GM18505 (cell line): ENCODE results near the gene NDUFA7.
"Not testable (repeated sequence)": the region's sequence is repeated elsewhere in the genome, so short reads cannot be mapped to it uniquely, and the experiment has no call there.

Experiments used
- ATAC-seq: cut with Tn5 transposase; IDR thresholded peaks from one replicate; pipeline ENCODE4 v1.9.1; 2021; ENCODE audit not compliant: unreplicated experiment
- POLR2A ChIP-seq: IDR thresholded peaks from 4 replicates; pipeline ENCODE4 v1.6.1; 2011; ENCODE audit warnings: borderline replicate concordance; ENCODE audit not compliant: insufficient read depth, insufficient read length; ENCODE audit errors: extremely low read depth

NDUFA7 gene

GRCh38 chr19:8355631-8356402, 34.6 kb upstream of the NDUFA7 start:
- no peak for ATAC-seq

GRCh38 chr19:8352845-8353244, 31.7 kb upstream of the NDUFA7 start:
- ATAC-seq = not testable (repeated sequence)

More at GRCh38 chr19:8355631-8356402, 34.6 kb upstream of the NDUFA7 start:
- no peak for TF ChIP-seq POLR2A

GRCh38 chr19:8352134-8352827, 31.1 kb upstream of the NDUFA7 start:
- TF ChIP-seq POLR2A = no peak
- no peak for ATAC-seq

GRCh38 chr19:8349629-8350372, 28.6 kb upstream of the NDUFA7 start:
- ATAC-seq = not testable (repeated sequence)

DNA sequence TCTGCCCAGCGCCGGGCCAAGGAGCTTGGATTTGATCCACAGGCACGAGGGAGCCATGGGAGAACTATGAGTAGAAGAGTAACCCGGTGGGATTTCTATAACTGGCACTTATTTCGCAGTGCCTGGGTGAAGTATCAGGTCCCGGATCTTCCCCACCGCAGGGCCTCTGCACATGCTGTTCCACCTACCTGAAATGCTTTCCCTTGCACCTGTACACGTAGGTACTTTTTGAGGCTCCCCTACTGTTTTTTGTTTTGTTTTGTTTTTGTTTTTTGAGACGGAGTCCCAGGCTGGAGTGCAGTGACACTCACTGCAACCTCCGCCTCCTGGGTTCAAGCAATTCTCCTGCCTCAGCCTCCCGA, 22.3 kb upstream of the NDUFA7 start:
- TF ChIP-seq POLR2A = no peak
- ATAC-seq = no peak

DNA sequence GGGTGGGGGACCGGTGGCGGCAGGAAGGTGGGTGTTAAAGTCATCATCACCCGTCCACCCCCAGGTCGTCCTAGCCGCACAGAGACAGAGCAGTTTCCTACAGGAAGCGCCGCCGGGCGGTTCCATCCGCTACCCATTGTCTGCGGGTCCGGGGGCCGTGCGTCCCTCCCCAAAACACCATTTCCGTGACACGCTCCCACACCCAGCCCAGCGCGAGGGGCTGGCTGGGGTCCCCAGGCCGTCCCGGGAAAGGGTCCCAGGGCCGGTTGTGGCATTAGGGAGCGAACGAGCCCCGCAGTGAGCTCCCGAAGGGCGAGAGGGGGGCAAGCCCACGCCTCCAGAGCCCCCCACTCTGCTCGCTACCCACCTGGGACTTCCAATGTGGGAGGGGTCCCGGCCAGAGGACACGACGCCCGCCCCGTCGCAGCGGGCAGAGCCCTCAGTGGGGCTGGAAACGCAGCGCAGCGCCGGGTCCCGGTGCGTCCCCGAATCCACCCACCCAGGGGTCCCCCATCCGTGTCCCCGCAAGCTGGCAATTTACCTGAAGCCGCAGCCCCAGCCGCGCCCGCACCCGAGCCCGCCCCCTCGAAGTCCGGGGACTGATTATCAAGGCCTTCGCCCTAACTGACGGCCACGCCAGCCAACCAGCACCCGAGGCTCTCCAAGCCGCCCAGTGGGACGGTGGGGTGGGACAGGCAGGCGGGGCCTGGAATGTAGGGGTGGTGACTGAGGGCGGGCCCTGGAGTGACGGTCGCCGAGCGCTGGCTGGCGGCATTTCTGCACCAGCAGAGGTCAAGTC, 21.7 kb upstream of the NDUFA7 start, which contains the start of gene KANK3:
Gene KANK3 (minus strand): TSS at position 579 of the 799 bp plus-strand sequence. CDS start 5,434 bp downstream, outside the sequence.
- no peak for TF ChIP-seq POLR2A
- ATAC-seq = peak; percentile 89

- ATAC-seq = no peak
Measured at GRCh38 chr19:8342316-8342683, 21.1 kb upstream of the NDUFA7 start.

DNA sequence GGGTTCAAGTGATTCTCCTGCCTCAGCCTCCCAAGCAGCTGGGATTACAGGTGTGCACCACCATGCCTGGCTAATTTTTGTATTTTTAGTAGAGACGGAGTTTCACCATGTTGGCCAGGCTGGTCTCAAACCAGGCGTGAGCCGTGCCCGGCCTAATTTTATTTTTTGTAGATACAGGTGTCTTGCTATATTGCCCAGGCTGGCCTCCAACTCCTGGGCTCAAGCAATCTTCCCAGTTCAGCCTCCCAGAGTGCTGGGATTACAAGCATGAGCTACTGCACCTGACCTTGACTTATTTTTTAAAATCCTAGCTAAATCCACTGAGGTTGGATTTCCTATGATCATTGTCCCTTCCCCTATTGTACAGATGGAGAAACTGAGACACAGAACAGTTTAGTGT, 20.3 kb upstream of the NDUFA7 start:
- not testable (repeated sequence) for ATAC-seq

More at GRCh38 chr19:8342316-8342683, 21.1 kb upstream of the NDUFA7 start:
- TF ChIP-seq POLR2A = no peak

DNA sequence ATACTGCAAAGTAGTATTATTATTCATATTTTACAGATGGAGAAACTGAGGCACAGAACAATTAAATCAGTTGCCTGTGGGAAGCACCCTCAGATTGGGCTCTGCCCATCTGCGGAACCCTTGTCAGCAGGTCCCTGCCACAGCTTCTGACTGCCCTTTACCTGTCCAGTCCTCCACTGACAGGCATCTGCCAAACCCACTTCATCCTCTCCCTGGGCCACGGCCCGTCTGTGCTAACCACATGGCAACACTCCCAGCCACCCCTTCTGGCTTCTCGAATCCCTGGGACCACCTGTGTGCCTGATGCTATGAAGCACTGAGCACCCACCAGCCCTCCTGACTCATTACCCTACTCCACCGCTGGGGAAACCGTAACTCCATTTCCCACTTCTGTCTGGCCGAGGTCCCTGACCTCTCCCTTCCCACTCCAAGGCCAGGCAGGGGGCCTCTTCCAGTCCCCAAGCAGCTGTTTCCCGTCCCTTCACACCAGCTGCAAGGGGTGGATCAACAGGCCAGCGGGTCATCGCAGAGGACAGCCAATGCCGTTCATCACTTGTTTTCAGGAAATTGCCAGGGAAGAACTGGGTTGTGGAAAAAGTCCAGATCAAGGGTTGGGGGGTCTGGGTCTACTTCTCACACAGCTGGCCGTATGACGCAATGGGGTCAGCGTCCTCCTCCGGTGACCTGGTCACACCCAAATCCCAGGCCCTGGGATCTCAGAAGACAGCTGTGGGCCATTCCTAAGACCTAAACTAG, 19.3 kb upstream of the NDUFA7 start:
- ATAC-seq = no peak
- no peak for TF ChIP-seq POLR2A

DNA sequence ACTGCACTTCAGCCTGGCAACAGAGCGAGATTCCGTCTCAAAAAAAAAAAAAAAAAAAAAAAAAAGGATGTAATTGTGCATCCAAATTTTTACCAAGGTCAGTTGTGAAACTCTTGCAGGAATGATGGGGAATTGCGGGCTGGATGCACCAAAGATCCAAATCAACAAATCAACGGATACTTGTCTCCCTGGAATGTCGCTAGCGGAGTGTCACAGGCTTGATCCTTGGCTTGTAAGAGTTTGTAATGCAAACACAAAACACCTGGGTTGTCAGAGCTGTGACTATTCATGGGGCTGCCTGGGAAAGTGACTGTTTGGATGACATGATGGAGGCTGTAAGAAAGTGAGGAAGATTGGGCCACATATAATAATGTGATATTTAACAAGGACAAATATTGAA, 17.7 kb upstream of the NDUFA7 start:
- ATAC-seq = no peak
- TF ChIP-seq POLR2A = no peak

GRCh38 chr19:8337728-8338127, 16.6 kb upstream of the NDUFA7 start:
- ATAC-seq = no peak
- TF ChIP-seq POLR2A = no peak

DNA sequence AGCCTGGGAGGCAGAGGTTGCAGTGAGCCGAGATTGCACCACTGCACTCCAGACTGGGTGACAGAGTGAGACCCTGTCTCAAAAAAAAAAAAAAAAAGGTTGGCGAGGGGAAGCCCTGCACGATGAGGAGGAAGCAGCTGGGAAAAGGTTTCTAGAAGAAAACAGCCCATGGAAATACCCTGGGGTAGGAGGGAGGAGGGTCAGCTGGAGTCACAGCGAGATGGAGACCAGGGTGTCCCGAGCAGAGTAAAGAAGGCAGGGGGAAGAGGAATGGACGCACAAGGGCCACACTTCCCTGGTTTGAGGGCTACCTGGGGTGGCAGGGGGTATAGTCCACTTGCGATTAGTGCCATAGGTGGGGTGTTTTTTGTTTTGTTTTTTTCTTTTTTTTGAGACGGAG, 15.5 kb upstream of the NDUFA7 start:
- no peak for TF ChIP-seq POLR2A
- ATAC-seq = no peak
